GM12865 (cell line): Measurements from ENCODE around the gene AR.

Experiments used
- DNase-seq: peaks from one replicate; pipeline ENCODE4 v3.0.0; 2010; ENCODE audit warnings: low read depth
- H3K4me3 ChIP-seq: 2 replicates; pipeline ENCODE4 v1.5.1; 2011; ENCODE audit warnings: mild to moderate bottlenecking, low read depth, low read length, control low read depth
- CTCF ChIP-seq: IDR thresholded peaks from 2 replicates; pipeline ENCODE4 v1.5.1; 2011; ENCODE audit warnings: low read length, control low read depth, low read depth, inconsistent platforms; ENCODE audit not compliant: insufficient read depth; ENCODE audit errors: missing control alignments

The AR gene

GRCh38 chrX:67673741-67674274 lies 130.0 kb downstream of the AR start:
- no peak for TF ChIP-seq CTCF
- no peak overlapping the region for H3K4me3 ChIP-seq
- no peak for DNase-seq

- TF ChIP-seq CTCF, result no peak
- no peak overlapping the region for H3K4me3 ChIP-seq
- DNase-seq, result no peak
Observed at GRCh38 chrX:67674741-67675140, 130.9 kb downstream of the AR start.

GRCh38 chrX:67684136-67684535 lies 140.3 kb downstream of the AR start:
- DNase-seq, result no peak
- no peak for TF ChIP-seq CTCF
- no peak overlapping the region for H3K4me3 ChIP-seq

- peak; percentile 24 for DNase-seq
- no peak overlapping the region for H3K4me3 ChIP-seq
- no peak for TF ChIP-seq CTCF
Observed at GRCh38 chrX:67692246-67692645, 148.4 kb downstream of the AR start.

GRCh38 chrX:67693928-67694327 lies 150.1 kb downstream of the AR start:
- DNase-seq, result peak; percentile 36
- TF ChIP-seq CTCF, result no peak
- H3K4me3 ChIP-seq, result no peak overlapping the region

GRCh38 chrX:67697452-67697851 lies 153.6 kb downstream of the AR start:
- no peak overlapping the region for H3K4me3 ChIP-seq
- no peak for TF ChIP-seq CTCF
- no peak for DNase-seq

- H3K4me3 ChIP-seq, result no peak overlapping the region
- no peak for TF ChIP-seq CTCF
- no peak for DNase-seq
Observed at GRCh38 chrX:67700602-67701001, 156.8 kb downstream of the AR start.
